CD4-positive, alpha-beta memory T cell (primary cell): Measurements from ENCODE around the gene AWAT2. TPM values are rescaled to one million over a fixed set of nuclear protein-coding genes. Genes with fewer than 3 reads are reported as not detected.

Source experiments
- CTCF ChIA-PET: fragments of 350-600 bp; sonication (Branson Sonifier 250); formaldehyde crosslinking; loops from one replicate; lab custom pipeline; 2021; ENCODE audit warnings: inconsistent platforms; ENCODE audit not compliant: partially characterized antibody; lab: Charles Lee
- POLR2A ChIA-PET: fragments of 350-600 bp; sonication (Branson Sonifier 250); formaldehyde crosslinking; loops from one replicate; lab custom pipeline; 2021; ENCODE audit not compliant: partially characterized antibody; lab: Charles Lee
- DNase-seq, 5 donors: peaks; one replicate each; pipeline versions ENCODE4 v3.0.0 to v3.0.0-alpha.2; 2020 to 2022; ENCODE audit warnings: mixed read lengths in 1 of 5
- H3K27ac ChIP-seq: one replicate; pipeline ENCODE4 v1.7.0; 2013; ENCODE audit warnings: low read depth, low read length
- H3K27me3 ChIP-seq: 2 replicates; pipeline ENCODE4 v1.7.0; 2013; ENCODE audit warnings: mild to moderate bottlenecking, low read length, moderate library complexity; ENCODE audit not compliant: insufficient read depth
- H3K36me3 ChIP-seq: 2 replicates; pipeline ENCODE4 v1.7.0; 2013; ENCODE audit warnings: mild to moderate bottlenecking, low read length, moderate library complexity; ENCODE audit not compliant: insufficient read depth
- H3K4me1 ChIP-seq: 2 replicates; pipeline ENCODE4 v1.7.0; 2013; ENCODE audit warnings: mild to moderate bottlenecking, low read length, moderate library complexity; ENCODE audit not compliant: insufficient read depth
- H3K4me3 ChIP-seq, 2 donors: one replicate each; pipeline ENCODE4 v1.7.0; 2013; ENCODE audit warnings: low read length in 2 of 2, mild to moderate bottlenecking in 1 of 2
- H3K9me3 ChIP-seq, 2 donors: one replicate each; pipeline ENCODE4 v1.7.0; 2013; ENCODE audit warnings: low read length in 2 of 2, control low read depth in 1 of 2; ENCODE audit not compliant: control insufficient read depth in 1 of 2
- H3K27ac Mint-ChIP-seq, 7 donors: one replicate each; pipeline ENCODE4 v1.8.0; 2020 to 2021; ENCODE audit warnings: mixed read lengths in 7 of 7, mild to moderate bottlenecking in 6 of 7, inconsistent platforms in 3 of 7, moderate library complexity in 3 of 7
- H3K27me3 Mint-ChIP-seq, 2 donors: one replicate each; pipeline ENCODE4 v1.8.0; 2020 to 2021; ENCODE audit warnings: mixed read lengths in 2 of 2
- H3K36me3 Mint-ChIP-seq, 2 donors: one replicate each; pipeline ENCODE4 v1.8.0; 2020 to 2021; ENCODE audit warnings: mixed read lengths in 2 of 2, inconsistent platforms in 1 of 2, mild to moderate bottlenecking in 1 of 2
- H3K4me1 Mint-ChIP-seq, 4 donors: one replicate each; pipeline ENCODE4 v1.8.0; 2020 to 2021; ENCODE audit warnings: mixed read lengths in 4 of 4, mild to moderate bottlenecking in 1 of 4
- H3K4me3 Mint-ChIP-seq, 8 donors: one replicate each; pipeline ENCODE4 v1.8.0; 2020 to 2021; ENCODE audit warnings: mixed read lengths in 8 of 8, mild to moderate bottlenecking in 7 of 8, moderate library complexity in 6 of 8, inconsistent platforms in 3 of 8
- H3K9me3 Mint-ChIP-seq, 8 donors: one replicate each; pipeline ENCODE4 v1.8.0; 2020 to 2021; ENCODE audit warnings: mixed read lengths in 8 of 8, mild to moderate bottlenecking in 5 of 8, inconsistent platforms in 3 of 8, moderate library complexity in 1 of 8
- intact Hi-C: fragments of 100-400 bp; cut with micrococcal nuclease; formaldehyde crosslinking; loops from one replicate; pipeline ENCODE4 v1.15.1; 2023
- polyA plus RNA-seq, 2 donors: library from polyadenylated mRNA; unstranded; fragments of 300-500 nt; fragmentation: Illumina TruSeq; gene quantifications; one replicate each; pipeline ENCODE4 v1.2.3, GENCODE V29; 2021
- total RNA-seq, 2 experiments: library from RNA; stranded (reverse); gene quantifications; one replicate each; pipeline ENCODE4 v1.2.3, GENCODE V29; 2021

Gene AWAT2
- total and polyA plus RNA-seq, 4 experiments from 2014 or later: not detected

DNA sequence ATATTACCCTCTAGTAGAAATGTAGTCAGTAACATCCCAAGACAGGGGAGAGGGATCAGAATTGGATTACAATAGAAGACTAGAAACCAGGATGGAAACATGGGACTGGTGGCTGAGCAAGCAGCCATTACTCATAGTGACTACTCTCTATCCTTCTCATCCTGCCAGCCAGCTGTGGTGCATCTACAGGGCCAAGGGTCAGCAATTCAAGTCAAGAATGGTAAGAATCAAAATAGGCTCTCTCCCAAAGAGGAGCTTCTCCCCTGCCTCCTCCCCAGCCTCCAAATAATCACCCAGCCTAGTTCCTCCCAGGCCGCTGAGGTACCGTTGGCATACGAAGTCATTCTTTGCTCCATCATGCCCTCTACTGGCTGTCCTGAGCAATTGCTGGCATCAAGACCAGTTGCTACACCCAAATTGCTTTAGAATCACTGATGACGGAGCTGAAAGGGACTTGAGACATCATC lies 19.4 kb downstream of the AWAT2 start:
- Mint-ChIP-seq H3K36me3 (no peaks in the 10 kb centered on the region), H3K4me1 (peaks cover 10 to 42% (median 23%) of the 10 kb centered on the region in 4 donors), H3K4me3 (peak overlapping the region in 2 of 8 donors; percentile 9 to 11), H3K9me3 (peaks cover 0 to 1% (median 0%) of the 10 kb centered on the region in 8 donors), H3K27me3 (no peaks in the 10 kb centered on the region), H3K27ac (peak overlapping the region in 3 of 7 donors; percentile 6 to 25 (median 12))
- H3K4me1 ChIP-seq: peaks cover 27% of the 10 kb centered on the region
- CTCF ChIA-PET: interaction anchor here (0.6 to 3.3 kb wide), 7 partner anchors 10 to 606 kb away, joined by 3 to 17 read pairs (median 4); no protein-coding TSS in a partner anchor
- intact Hi-C loops: no loop called here
- H3K27ac ChIP-seq: no peak overlapping the region
- H3K36me3 ChIP-seq: no peaks in the 10 kb centered on the region
- DNase-seq: peak; percentile 31 to 54 (median 51)
- no peaks in the 10 kb centered on the region for H3K27me3 ChIP-seq
- POLR2A ChIA-PET: no interaction called here
- H3K9me3 ChIP-seq: no peaks in the 10 kb centered on the region
- no peak overlapping the region for H3K4me3 ChIP-seq

DNA sequence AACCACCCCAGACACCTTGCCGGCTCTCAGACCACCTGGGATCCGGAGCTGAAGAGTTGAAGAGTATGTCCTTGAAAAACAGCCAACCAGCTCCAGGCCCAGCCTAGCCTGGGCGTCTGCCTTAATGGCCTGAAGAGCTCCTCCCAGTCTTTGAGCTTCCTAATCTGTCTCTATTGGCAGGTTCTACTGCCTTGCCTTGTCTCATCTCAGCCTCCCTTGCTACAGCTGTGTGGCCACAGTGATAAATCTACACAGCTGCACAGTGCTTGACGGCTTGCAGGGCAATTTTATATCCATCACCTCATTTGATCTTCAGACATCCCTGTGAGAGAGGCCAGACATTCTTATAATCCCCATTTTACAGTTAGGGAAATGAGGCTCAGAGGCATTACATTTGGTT lies 19.9 kb downstream of the AWAT2 start:
- DNase-seq: no peak
- Mint-ChIP-seq H3K4me3 (no peak overlapping the region), H3K4me1 (peaks cover 10 to 47% (median 25%) of the 10 kb centered on the region in 4 donors), H3K27me3 (no peaks in the 10 kb centered on the region), H3K27ac (peak overlapping the region in 1 of 7 donors; percentile 12), H3K9me3 (peaks cover 0 to 1% (median 0%) of the 10 kb centered on the region in 8 donors), H3K36me3 (no peaks in the 10 kb centered on the region)
- Histone ChIP-seq H3K4me1 (peaks cover 31% of the 10 kb centered on the region), H3K27me3 (no peaks in the 10 kb centered on the region), H3K36me3 (no peaks in the 10 kb centered on the region), H3K4me3 (no peak overlapping the region), H3K27ac (no peak overlapping the region), H3K9me3 (no peaks in the 10 kb centered on the region)
- intact Hi-C loops: loop anchor here (5.0 kb wide), 1 partner anchor 413 kb away; the partner anchor contains the start of gene EDA
- CTCF ChIA-PET: interaction anchor here (0.8 to 3.3 kb wide), 5 partner anchors 9 to 605 kb away, joined by 3 to 17 read pairs (median 4); no protein-coding TSS in a partner anchor
- POLR2A ChIA-PET: no interaction called here

- POLR2A ChIA-PET: interaction anchor here (1.2 kb wide), 1 partner anchor 11 kb away, joined by 4 read pairs; no protein-coding TSS in a partner anchor
- peak overlapping the region in 1 of 8 donors; percentile 52 for H3K4me3 Mint-ChIP-seq
- CTCF ChIA-PET: interaction anchor here (1.7 kb wide), 1 partner anchor 13 kb away, joined by 5 read pairs; no protein-coding TSS in a partner anchor
Measured at GRCh38 chrX:70026851-70027200, 22.9 kb downstream of the AWAT2 start.

GRCh38 chrX:70026112-70026850 lies 23.5 kb downstream of the AWAT2 start:
- H3K4me3 Mint-ChIP-seq: peak overlapping the region in 5 of 8 donors; percentile 5 to 55 (median 26)
- no peaks in the 10 kb centered on the region for H3K27me3 Mint-ChIP-seq
- ChIA-PET CTCF (interaction anchor here (1.7 kb wide), 1 partner anchor 14 kb away, joined by 5 read pairs; no protein-coding TSS in a partner anchor), POLR2A (interaction anchor here (1.2 kb wide), 1 partner anchor 11 kb away, joined by 4 read pairs; no protein-coding TSS in a partner anchor)
- Histone ChIP-seq H3K27ac (no peak overlapping the region), H3K27me3 (no peaks in the 10 kb centered on the region), H3K4me3 (no peak overlapping the region), H3K9me3 (no peaks in the 10 kb centered on the region), H3K36me3 (no peaks in the 10 kb centered on the region), H3K4me1 (peaks cover 32% of the 10 kb centered on the region)
- H3K27ac Mint-ChIP-seq: peak overlapping the region in 1 of 7 donors; percentile 42
- intact Hi-C loops: loop anchor here (5.0 kb wide), 1 partner anchor 409 kb away; the partner anchor contains the start of gene EDA
- peaks cover 0 to under 1% (median 0%) of the 10 kb centered on the region in 8 donors for H3K9me3 Mint-ChIP-seq
- no peak for DNase-seq
- no peaks in the 10 kb centered on the region for H3K36me3 Mint-ChIP-seq
- H3K4me1 Mint-ChIP-seq: peaks cover 11 to 51% (median 29%) of the 10 kb centered on the region in 4 donors

More at GRCh38 chrX:70026851-70027200, 22.9 kb downstream of the AWAT2 start:
- Mint-ChIP-seq H3K27ac (peak overlapping the region in 2 of 7 donors; percentile 42 to 63), H3K27me3 (no peaks in the 10 kb centered on the region), H3K9me3 (peaks cover 0 to 1% (median 0%) of the 10 kb centered on the region in 8 donors), H3K36me3 (no peaks in the 10 kb centered on the region), H3K4me1 (peaks cover 11 to 51% (median 29%) of the 10 kb centered on the region in 4 donors)
- no peak for DNase-seq
- no peak overlapping the region for H3K4me3 ChIP-seq
- no peaks in the 10 kb centered on the region for H3K9me3 ChIP-seq
- H3K36me3 ChIP-seq: no peaks in the 10 kb centered on the region
- no peaks in the 10 kb centered on the region for H3K27me3 ChIP-seq
- intact Hi-C loops: loop anchor here (5.0 kb wide), 1 partner anchor 410 kb away; the partner anchor contains the start of gene EDA
- no peak overlapping the region for H3K27ac ChIP-seq
- peaks cover 33% of the 10 kb centered on the region for H3K4me1 ChIP-seq

- Mint-ChIP-seq H3K27ac (peak overlapping the region in 3 of 7 donors; percentile 9 to 31 (median 10)), H3K9me3 (no peaks in the 10 kb centered on the region), H3K36me3 (no peaks in the 10 kb centered on the region), H3K4me3 (peak overlapping the region in 5 of 8 donors; percentile 5 to 55 (median 26)), H3K4me1 (peaks cover 11 to 48% (median 27%) of the 10 kb centered on the region in 4 donors), H3K27me3 (no peaks in the 10 kb centered on the region)
- Histone ChIP-seq H3K27me3 (no peaks in the 10 kb centered on the region), H3K36me3 (no peaks in the 10 kb centered on the region), H3K4me1 (peaks cover 27% of the 10 kb centered on the region), H3K4me3 (no peak overlapping the region), H3K9me3 (no peaks in the 10 kb centered on the region), H3K27ac (no peak overlapping the region)
- POLR2A ChIA-PET: interaction anchor here (1.2 kb wide), 1 partner anchor 10 kb away, joined by 4 read pairs; no protein-coding TSS in a partner anchor
- no peak for DNase-seq
- CTCF ChIA-PET: no interaction called here
- intact Hi-C loops: loop anchor here (5.0 kb wide), 1 partner anchor 408 kb away; the partner anchor contains the start of gene EDA
Measured at GRCh38 chrX:70025464-70025863, 24.3 kb downstream of the AWAT2 start.

- intact Hi-C loops: no loop called here
- Mint-ChIP-seq H3K9me3 (no peaks in the 10 kb centered on the region), H3K4me3 (no peak overlapping the region), H3K4me1 (peaks cover 7 to 37% (median 23%) of the 10 kb centered on the region in 4 donors), H3K27ac (no peak overlapping the region), H3K36me3 (no peaks in the 10 kb centered on the region), H3K27me3 (no peaks in the 10 kb centered on the region)
- Histone ChIP-seq H3K4me1 (peaks cover 13% of the 10 kb centered on the region), H3K27me3 (no peaks in the 10 kb centered on the region), H3K27ac (no peak overlapping the region), H3K4me3 (no peak overlapping the region), H3K36me3 (no peaks in the 10 kb centered on the region), H3K9me3 (no peaks in the 10 kb centered on the region)
- ChIA-PET POLR2A (no interaction called here), CTCF (no interaction called here)
- no peak for DNase-seq
Measured at GRCh38 chrX:70022616-70023015, 27.1 kb downstream of the AWAT2 start.
